Measurements from ENCODE around the gene TEK. TPM values are rescaled to one million over a fixed set of nuclear protein-coding genes. Genes with fewer than 3 reads are reported as not detected.

TEK gene
- polyA plus RNA-seq, 3 donors: not detected

- 89% methylated on average over 1 of the region's 4 CpGs for WGBS (ENCODE audit: insufficient coverage)
- no peak overlapping the region for H3K4me3 ChIP-seq (replicated peaks in 1 of 3; ENCODE audit: low read depth in 2 of 3, low read length in 3 of 3)
- no peaks in the 10 kb centered on the region for H3K27me3 ChIP-seq (ENCODE audit: control insufficient read depth in 2 of 2, insufficient read depth in 2 of 2, low read length in 2 of 2)
- Mint-ChIP-seq H3K4me3 (no peak overlapping the region), H3K9me3 (peaks cover 0 to 12% (median 0%) of the 10 kb centered on the region in 7 donors), H3K4me1 (no peaks in the 10 kb centered on the region), H3K27ac (no peak overlapping the region), H3K27me3 (ENCODE audit: low read depth in 3 of 3) (no peaks in the 10 kb centered on the region), H3K36me3 (peaks cover 0 to 4% of the 10 kb centered on the region in 2 donors)
- H3K9me3 ChIP-seq (replicated peaks in 1 of 2; ENCODE audit: control insufficient read depth in 1 of 2, insufficient read depth in 1 of 2, low read length in 2 of 2): no peaks in the 10 kb centered on the region
- H4K20me1 ChIP-seq (ENCODE audit: insufficient read depth, low read length): no peaks in the 10 kb centered on the region
- H2AFZ ChIP-seq (ENCODE audit: insufficient read depth, low read depth, low read length, poor library complexity, severe bottlenecking): no peak overlapping the region
- H3K27ac ChIP-seq (ENCODE audit: low read depth in 1 of 2, low read length in 2 of 2): no peak overlapping the region
- no peak overlapping the region for H3K9ac ChIP-seq (ENCODE audit: insufficient read depth, low read length, poor library complexity, severe bottlenecking)
- H3K36me3 ChIP-seq (replicated peaks in 1 of 2; ENCODE audit: control insufficient read depth in 1 of 2, insufficient read depth in 2 of 2, low read length in 2 of 2): no peaks in the 10 kb centered on the region
- TF ChIP-seq CTCF (IDR thresholded peaks at IDR 0.05): no peak
- intact Hi-C loops (cut with micrococcal nuclease): no loop called here
- no peaks in the 10 kb centered on the region for H3K79me2 ChIP-seq (ENCODE audit: insufficient read depth, low read length)
- no peak for DNase-seq
- no peaks in the 10 kb centered on the region for H3K4me1 ChIP-seq (ENCODE audit: control insufficient read depth in 1 of 2, insufficient read depth in 2 of 2, low read length in 2 of 2)
- no peak overlapping the region for H3K4me2 ChIP-seq (replicated peaks; ENCODE audit: extremely low read depth, low read length, poor library complexity, severe bottlenecking)
Observed at GRCh38 chr9:27073841-27074728, 34.9 kb upstream of the TEK start.

GRCh38 chr9:27078685-27079084 lies 30.3 kb upstream of the TEK start:
- no peaks in the 10 kb centered on the region for H3K4me1 Mint-ChIP-seq
- no peak for DNase-seq
- H3K9me3 Mint-ChIP-seq: peaks cover 0 to 2% (median 0%) of the 10 kb centered on the region in 7 donors
- WGBS (ENCODE audit: insufficient coverage): no CpG with 5 or more reads among the region's 1 CpG
- H3K36me3 ChIP-seq (replicated peaks in 1 of 2; ENCODE audit: control insufficient read depth in 1 of 2, insufficient read depth in 2 of 2, low read length in 2 of 2): no peaks in the 10 kb centered on the region
- peaks cover 0 to 4% of the 10 kb centered on the region in 2 donors for H3K36me3 Mint-ChIP-seq
- H3K27ac ChIP-seq (ENCODE audit: low read depth in 1 of 2, low read length in 2 of 2): no peak overlapping the region
- H3K4me3 ChIP-seq (replicated peaks in 1 of 3; ENCODE audit: low read depth in 2 of 3, low read length in 3 of 3): no peak overlapping the region
- no peak overlapping the region for H2AFZ ChIP-seq (ENCODE audit: insufficient read depth, low read depth, low read length, poor library complexity, severe bottlenecking)
- no peak for TF ChIP-seq CTCF (IDR thresholded peaks at IDR 0.05)
- no peaks in the 10 kb centered on the region for H3K27me3 ChIP-seq (ENCODE audit: control insufficient read depth in 2 of 2, insufficient read depth in 2 of 2, low read length in 2 of 2)
- H3K79me2 ChIP-seq (ENCODE audit: insufficient read depth, low read length): no peaks in the 10 kb centered on the region
- no peak overlapping the region for H3K4me2 ChIP-seq (replicated peaks; ENCODE audit: extremely low read depth, low read length, poor library complexity, severe bottlenecking)
- H3K4me3 Mint-ChIP-seq: no peak overlapping the region
- no peak overlapping the region for H3K9ac ChIP-seq (ENCODE audit: insufficient read depth, low read length, poor library complexity, severe bottlenecking)
- no peaks in the 10 kb centered on the region for H3K4me1 ChIP-seq (ENCODE audit: control insufficient read depth in 1 of 2, insufficient read depth in 2 of 2, low read length in 2 of 2)
- no peaks in the 10 kb centered on the region for H3K27me3 Mint-ChIP-seq (ENCODE audit: low read depth in 3 of 3)
- H3K27ac Mint-ChIP-seq: peak overlapping the region in 1 of 7 donors; percentile 26
- H3K9me3 ChIP-seq (replicated peaks in 1 of 2; ENCODE audit: control insufficient read depth in 1 of 2, insufficient read depth in 1 of 2, low read length in 2 of 2): no peaks in the 10 kb centered on the region
- intact Hi-C loops (cut with micrococcal nuclease): no loop called here
- H4K20me1 ChIP-seq (ENCODE audit: insufficient read depth, low read length): no peaks in the 10 kb centered on the region
